ENCODE results near the gene COG4.

The COG4 gene

GRCh38 chr16:70523743-70524398, 517 bp upstream of the COG4 start, which contains the start of gene SF3B3 (continued):
- TF ChIP-seq REST (tag by site-specific recombination; IDR thresholded peaks at IDR 0.05) (no peak; the same call in 1 of the 2 replicates), ZNF148 (tag by site-specific recombination; IDR thresholded peaks at IDR 0.05; ENCODE audit: borderline replicate concordance) (no peak), BCL11A (tag by site-specific recombination; IDR thresholded peaks at IDR 0.05; ENCODE audit: low read depth) (0 out of 2 replicates have a peak, but pooled peaks have one; percentile 32), SP3 (tag by site-specific recombination; IDR thresholded peaks at IDR 0.05) (no peak; the same call in 1 of the 2 replicates), ZFP3 (tag by site-specific recombination; IDR thresholded peaks at IDR 0.05; ENCODE audit: low read depth) (no peak), ZFP69B (tag by site-specific recombination; IDR thresholded peaks at IDR 0.05) (no peak; the same call in 1 of the 2 replicates), ZBTB8A (tag by site-specific recombination; IDR thresholded peaks at IDR 0.05) (no peak), HOXA7 (CRISPR knock-in tag; IDR thresholded peaks at IDR 0.05; ENCODE audit: borderline replicate concordance) (no peak), ZNF777 (tag by site-specific recombination; IDR thresholded peaks at IDR 0.05; ENCODE audit: borderline replicate concordance) (no peak), ZNF37A (tag by site-specific recombination; IDR thresholded peaks at IDR 0.05) (no peak), ZNF311 (tag by site-specific recombination; IDR thresholded peaks at IDR 0.05; ENCODE audit: borderline replicate concordance) (no peak), ZNF830 (tag by site-specific recombination; IDR thresholded peaks at IDR 0.05; ENCODE audit: low read depth) (no peak), CTCF (tag by site-specific recombination; IDR thresholded peaks at IDR 0.05) (no peak), ZNF473 (tag by site-specific recombination; IDR thresholded peaks at IDR 0.05) (no peak), AEBP2 (tag by site-specific recombination; IDR thresholded peaks at IDR 0.05; ENCODE audit: borderline replicate concordance) (no peak), GFI1B (tag by site-specific recombination; IDR thresholded peaks at IDR 0.05) (no peak; the same call in 1 of the 2 replicates), ZNF155 (tag by site-specific recombination; IDR thresholded peaks at IDR 0.05) (no peak), ZSCAN4 (tag by site-specific recombination; IDR thresholded peaks at IDR 0.05) (no peak), ZNF239 (tag by site-specific recombination; IDR thresholded peaks at IDR 0.05) (no peak), BCL11B (tag by site-specific recombination; IDR thresholded peaks at IDR 0.05; ENCODE audit: low read depth) (no peak), FEZF1 (tag by site-specific recombination; IDR thresholded peaks at IDR 0.05) (no peak), ZSCAN30 (tag by site-specific recombination; IDR thresholded peaks at IDR 0.05) (no peak), ZNF391 (tag by site-specific recombination; IDR thresholded peaks at IDR 0.05; ENCODE audit: borderline replicate concordance, low read depth) (peak; percentile 37; the same call in 1 of the 2 replicates), ZNF530 (tag by site-specific recombination; IDR thresholded peaks at IDR 0.05; ENCODE audit: low read depth) (no peak), BCL6B (tag by site-specific recombination; IDR thresholded peaks at IDR 0.05) (no peak)
- TF ChIP-seq, protein P1, sequence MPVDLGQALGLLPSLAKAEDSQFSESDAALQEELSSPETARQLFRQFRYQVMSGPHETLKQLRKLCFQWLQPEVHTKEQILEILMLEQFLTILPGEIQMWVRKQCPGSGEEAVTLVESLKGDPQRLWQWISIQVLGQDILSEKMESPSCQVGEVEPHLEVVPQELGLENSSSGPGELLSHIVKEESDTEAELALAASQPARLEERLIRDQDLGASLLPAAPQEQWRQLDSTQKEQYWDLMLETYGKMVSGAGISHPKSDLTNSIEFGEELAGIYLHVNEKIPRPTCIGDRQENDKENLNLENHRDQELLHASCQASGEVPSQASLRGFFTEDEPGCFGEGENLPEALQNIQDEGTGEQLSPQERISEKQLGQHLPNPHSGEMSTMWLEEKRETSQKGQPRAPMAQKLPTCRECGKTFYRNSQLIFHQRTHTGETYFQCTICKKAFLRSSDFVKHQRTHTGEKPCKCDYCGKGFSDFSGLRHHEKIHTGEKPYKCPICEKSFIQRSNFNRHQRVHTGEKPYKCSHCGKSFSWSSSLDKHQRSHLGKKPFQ (tag by site-specific recombination; IDR thresholded peaks at IDR 0.05) = no peak
